Neural cell (in vitro differentiated cells): ENCODE results near the gene FYN. TPM values are rescaled to one million over a fixed set of nuclear protein-coding genes. Genes with fewer than 3 reads are reported as not detected.

ENCODE experiments used
- H2AFZ ChIP-seq: fragments of 200-600, 300-800 bp; sonication (generic), shearing (Covaris generic); 2 replicates; pipeline ENCODE4 v1.6.0; 2014; ENCODE audit warnings: low read depth, mild to moderate bottlenecking, antibody characterized with exemption, low read length, moderate library complexity
- H3F3A ChIP-seq: fragments of 200-600 bp; shearing (Covaris generic); 2 replicates; pipeline ENCODE4 v1.6.1; 2016; ENCODE audit warnings: mild to moderate bottlenecking, moderate library complexity, mixed read lengths, antibody characterized with exemption, low read length; ENCODE audit not compliant: insufficient read depth, poor library complexity, severe bottlenecking
- H3K27ac ChIP-seq: fragments of 200-600, 300-800 bp; sonication (generic), shearing (Covaris generic); 2 replicates; pipeline ENCODE4 v1.5.1; 2014; ENCODE audit warnings: mild to moderate bottlenecking, low read length, moderate library complexity
- H3K27me3 ChIP-seq: fragments of 300-800, 200-600 bp; sonication (generic), shearing (Covaris generic); 2 replicates; pipeline ENCODE4 v1.6.0; 2014; ENCODE audit warnings: mild to moderate bottlenecking, low read depth, low read length, moderate library complexity; ENCODE audit not compliant: insufficient read depth
- H3K36me3 ChIP-seq: fragments of 300-800, 200-600 bp; sonication (generic), shearing (Covaris generic); 2 replicates; pipeline ENCODE4 v1.5.1; 2014; ENCODE audit warnings: mild to moderate bottlenecking, antibody characterized with exemption, low read length, moderate library complexity; ENCODE audit not compliant: insufficient read depth
- H3K4me2 ChIP-seq: fragments of 300-800, 200-600 bp; sonication (generic), shearing (Covaris generic); 2 replicates; pipeline ENCODE4 v1.6.0; 2014; ENCODE audit warnings: mild to moderate bottlenecking, low read length
- H3K4me3 ChIP-seq: fragments of 300-800, 200-600 bp; sonication (generic), shearing (Covaris generic); 2 replicates; pipeline ENCODE4 v1.5.1; 2014; ENCODE audit warnings: mild to moderate bottlenecking, low read length, moderate library complexity
- H3K79me2 ChIP-seq: fragments of 200-600 bp; shearing (Covaris generic); replicated peaks from 2 replicates; pipeline ENCODE4 v1.6.0; 2014; ENCODE audit warnings: mild to moderate bottlenecking, low read length, moderate library complexity; ENCODE audit not compliant: insufficient read depth
- H3K9ac ChIP-seq: fragments of 300-800, 200-600 bp; sonication (generic), shearing (Covaris generic); 2 replicates; pipeline ENCODE4 v1.6.1; 2016; ENCODE audit warnings: mild to moderate bottlenecking, low read length, mixed read lengths
- H3K9me2 ChIP-seq: fragments of 200-600 bp; shearing (Covaris generic); 2 replicates; pipeline ENCODE4 v1.6.1; 2016; ENCODE audit warnings: mild to moderate bottlenecking, low read length, mixed read lengths; ENCODE audit not compliant: insufficient read depth
- H3K9me3 ChIP-seq: fragments of 200-600, 300-800 bp; sonication (generic), shearing (Covaris generic); 2 replicates; pipeline ENCODE4 v1.6.1; 2016; ENCODE audit warnings: mild to moderate bottlenecking, mixed run types, low read length, moderate library complexity, mixed read lengths
- H4K20me1 ChIP-seq: fragments of 200-600 bp; shearing (Covaris generic); 2 replicates; pipeline ENCODE4 v1.6.1; 2016; ENCODE audit warnings: mild to moderate bottlenecking, mixed run types; ENCODE audit not compliant: insufficient read depth
- EP300 ChIP-seq: fragments of 450-650 bp; conservative IDR thresholded peaks from 2 replicates; pipeline ENCODE4 v1.6.1; 2014; ENCODE audit warnings: antibody characterized with exemption, mild to moderate bottlenecking, moderate library complexity; ENCODE audit not compliant: poor library complexity, severe bottlenecking
- EZH2 ChIP-seq: fragments of 200-600, 300-800 bp; shearing (Covaris generic), sonication (generic); IDR thresholded peaks from 2 replicates; pipeline ENCODE4 v1.6.1; 2014; ENCODE audit warnings: antibody characterized with exemption, low read length, borderline replicate concordance, mild to moderate bottlenecking; ENCODE audit not compliant: insufficient read depth, poor library complexity, severe bottlenecking
- MXI1 ChIP-seq: fragments of 450-650 bp; conservative IDR thresholded peaks from 2 replicates; pipeline ENCODE4 v1.6.1; 2014; ENCODE audit warnings: antibody characterized with exemption, mild to moderate bottlenecking; ENCODE audit not compliant: poor library complexity, severe bottlenecking
- POLR2AphosphoS5 ChIP-seq: IDR thresholded peaks from 2 replicates; pipeline ENCODE4 v1.6.1; 2012
- RAD21 ChIP-seq: fragments of 450-650 bp; conservative IDR thresholded peaks from 2 replicates; pipeline ENCODE4 v1.6.1; 2014; ENCODE audit warnings: antibody characterized with exemption, mild to moderate bottlenecking, moderate library complexity
- REST ChIP-seq: IDR thresholded peaks from 2 replicates; pipeline ENCODE4 v1.6.1; 2012; ENCODE audit warnings: borderline replicate concordance
- SMC3 ChIP-seq: fragments of 450-650 bp; conservative IDR thresholded peaks from 2 replicates; pipeline ENCODE4 v1.6.1; 2014; ENCODE audit warnings: antibody characterized with exemption, mild to moderate bottlenecking, moderate library complexity; ENCODE audit not compliant: poor library complexity
- TAF1 ChIP-seq: IDR thresholded peaks from 2 replicates; pipeline ENCODE4 v1.6.1; 2012; ENCODE audit warnings: low read depth
- polyA plus RNA-seq: library from polyadenylated mRNA; depleted of rRNA; stranded (reverse); fragments of >200 nt; gene quantifications from 2 replicates; pipeline ENCODE4 v1.2.3, GENCODE V29; 2014
- TF ChIP-seq, protein P1 (sequence below): fragments of 450-650 bp; IDR thresholded peaks from 2 replicates; pipeline ENCODE4 v1.5.1; 2014; ENCODE audit warnings: antibody characterized with exemption, mild to moderate bottlenecking, moderate library complexity; ENCODE audit not compliant: poor library complexity, severe bottlenecking

FYN gene
- polyA plus RNA-seq, 1 donor from 2014 or later, result 277 TPM

GRCh38 chr6:111772381-111772780 lies 100.9 kb downstream of the FYN start:
- H3K9me2 ChIP-seq, result no peaks in the 10 kb centered on the region
- no peaks in the 10 kb centered on the region for H3K27me3 ChIP-seq
- no peaks in the 10 kb centered on the region for H4K20me1 ChIP-seq
- H2AFZ ChIP-seq, result no peak overlapping the region
- no peaks in the 10 kb centered on the region for H3F3A ChIP-seq
- H3K4me2 ChIP-seq, result no peak overlapping the region
- H3K36me3 ChIP-seq, result no peaks in the 10 kb centered on the region
- H3K79me2 ChIP-seq, result peaks cover 12% of the 10 kb centered on the region
- no peak overlapping the region for H3K27ac ChIP-seq
- no peak overlapping the region for H3K4me3 ChIP-seq
- TF ChIP-seq RAD21 (no peak), EP300 (no peak), MXI1 (no peak), EZH2 (no peak)
- TF ChIP-seq, protein P1, sequence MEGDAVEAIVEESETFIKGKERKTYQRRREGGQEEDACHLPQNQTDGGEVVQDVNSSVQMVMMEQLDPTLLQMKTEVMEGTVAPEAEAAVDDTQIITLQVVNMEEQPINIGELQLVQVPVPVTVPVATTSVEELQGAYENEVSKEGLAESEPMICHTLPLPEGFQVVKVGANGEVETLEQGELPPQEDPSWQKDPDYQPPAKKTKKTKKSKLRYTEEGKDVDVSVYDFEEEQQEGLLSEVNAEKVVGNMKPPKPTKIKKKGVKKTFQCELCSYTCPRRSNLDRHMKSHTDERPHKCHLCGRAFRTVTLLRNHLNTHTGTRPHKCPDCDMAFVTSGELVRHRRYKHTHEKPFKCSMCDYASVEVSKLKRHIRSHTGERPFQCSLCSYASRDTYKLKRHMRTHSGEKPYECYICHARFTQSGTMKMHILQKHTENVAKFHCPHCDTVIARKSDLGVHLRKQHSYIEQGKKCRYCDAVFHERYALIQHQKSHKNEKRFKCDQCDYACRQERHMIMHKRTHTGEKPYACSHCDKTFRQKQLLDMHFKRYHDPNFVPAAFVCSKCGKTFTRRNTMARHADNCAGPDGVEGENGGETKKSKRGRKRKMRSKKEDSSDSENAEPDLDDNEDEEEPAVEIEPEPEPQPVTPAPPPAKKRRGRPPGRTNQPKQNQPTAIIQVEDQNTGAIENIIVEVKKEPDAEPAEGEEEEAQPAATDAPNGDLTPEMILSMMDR, result no peak
- H3K9me3 ChIP-seq, result no peaks in the 10 kb centered on the region
- no peak overlapping the region for H3K9ac ChIP-seq

GRCh38 chr6:111771629-111772028 lies 101.6 kb downstream of the FYN start:
- H3K9ac ChIP-seq, result no peak overlapping the region
- H2AFZ ChIP-seq, result no peak overlapping the region
- H3K9me2 ChIP-seq, result no peaks in the 10 kb centered on the region
- H3K9me3 ChIP-seq, result no peaks in the 10 kb centered on the region
- peaks cover 14% of the 10 kb centered on the region for H3K79me2 ChIP-seq
- TF ChIP-seq SMC3 (no peak), MXI1 (no peak), EP300 (no peak), RAD21 (no peak), TAF1 (no peak), EZH2 (no peak), POLR2AphosphoS5 (no peak), REST (no peak)
- TF ChIP-seq, protein P1, result no peak
- H3K4me3 ChIP-seq, result no peak overlapping the region
- H3K4me2 ChIP-seq, result no peak overlapping the region
- H4K20me1 ChIP-seq, result no peaks in the 10 kb centered on the region
- no peaks in the 10 kb centered on the region for H3F3A ChIP-seq
- no peaks in the 10 kb centered on the region for H3K27me3 ChIP-seq
- H3K36me3 ChIP-seq, result no peaks in the 10 kb centered on the region
- no peak overlapping the region for H3K27ac ChIP-seq
